CD4-positive, alpha-beta T cell treated with Interleukin-21 for 1 hour (primary cell): ENCODE measurements around the gene LDB2.

Experiments
- DNase-seq: peaks from one replicate; pipeline ENCODE4 v3.0.0-alpha.2; 2020

The LDB2 gene

GRCh38 chr4:16884673-16885460 is 13.6 kb downstream of the LDB2 start:
- DNase-seq, result peak; percentile 22

GRCh38 chr4:16883806-16884205 is 14.6 kb downstream of the LDB2 start:
- no peak for DNase-seq

GRCh38 chr4:16881151-16881884 is 17.1 kb downstream of the LDB2 start:
- no peak for DNase-seq

GRCh38 chr4:16875487-16875886 is 23.0 kb downstream of the LDB2 start:
- no peak for DNase-seq

- no peak for DNase-seq
These were observed 28.7 kb downstream of the LDB2 start for GRCh38 chr4:16869594-16870245.

GRCh38 chr4:16868674-16869073 is 29.8 kb downstream of the LDB2 start:
- DNase-seq, result no peak

- no peak for DNase-seq
These were observed 30.6 kb downstream of the LDB2 start for GRCh38 chr4:16867827-16868226.

- DNase-seq, result no peak
These were observed 31.5 kb downstream of the LDB2 start for GRCh38 chr4:16866974-16867373.

GRCh38 chr4:16865897-16866283 is 32.6 kb downstream of the LDB2 start:
- DNase-seq, result no peak

GRCh38 chr4:16865209-16865896 is 33.1 kb downstream of the LDB2 start:
- DNase-seq, result no peak

- DNase-seq, result no peak
These were observed 34.2 kb downstream of the LDB2 start for GRCh38 chr4:16864199-16864598.

- DNase-seq, result no peak
These were observed 35.7 kb downstream of the LDB2 start for GRCh38 chr4:16862697-16863096.

- no peak for DNase-seq
These were observed 37.9 kb downstream of the LDB2 start for GRCh38 chr4:16860516-16860915.

- DNase-seq, result no peak
These were observed 39.4 kb downstream of the LDB2 start for GRCh38 chr4:16859031-16859430.

- DNase-seq, result no peak
These were observed 40.1 kb downstream of the LDB2 start for GRCh38 chr4:16858275-16858752.

- no peak for DNase-seq
These were observed 41.0 kb downstream of the LDB2 start for GRCh38 chr4:16857425-16857824.

- DNase-seq, result no peak
These were observed 44.8 kb downstream of the LDB2 start for GRCh38 chr4:16853640-16854039.

GRCh38 chr4:16852644-16853043 is 45.8 kb downstream of the LDB2 start:
- DNase-seq, result no peak

GRCh38 chr4:16852228-16852627 is 46.2 kb downstream of the LDB2 start:
- no peak for DNase-seq

- no peak for DNase-seq
These were observed 51.8 kb downstream of the LDB2 start for GRCh38 chr4:16846540-16847117.

- DNase-seq, result no peak
These were observed 53.4 kb downstream of the LDB2 start for GRCh38 chr4:16844816-16845586.
